Neural cell (in vitro differentiated cells): ENCODE results near the gene AQP3. TPM values are rescaled to one million over a fixed set of nuclear protein-coding genes. Genes with fewer than 3 reads are reported as not detected.

Experiments
- H2AFZ ChIP-seq: fragments of 200-600, 300-800 bp; sonication (generic), shearing (Covaris generic); 2 replicates; pipeline ENCODE4 v1.6.0; 2014; ENCODE audit warnings: low read depth, mild to moderate bottlenecking, antibody characterized with exemption, low read length, moderate library complexity
- H3F3A ChIP-seq: fragments of 200-600 bp; shearing (Covaris generic); 2 replicates; pipeline ENCODE4 v1.6.1; 2016; ENCODE audit warnings: mild to moderate bottlenecking, moderate library complexity, mixed read lengths, antibody characterized with exemption, low read length; ENCODE audit not compliant: insufficient read depth, poor library complexity, severe bottlenecking
- H3K27ac ChIP-seq: fragments of 200-600, 300-800 bp; sonication (generic), shearing (Covaris generic); 2 replicates; pipeline ENCODE4 v1.5.1; 2014; ENCODE audit warnings: mild to moderate bottlenecking, low read length, moderate library complexity
- H3K27me3 ChIP-seq: fragments of 300-800, 200-600 bp; sonication (generic), shearing (Covaris generic); 2 replicates; pipeline ENCODE4 v1.6.0; 2014; ENCODE audit warnings: mild to moderate bottlenecking, low read depth, low read length, moderate library complexity; ENCODE audit not compliant: insufficient read depth
- H3K36me3 ChIP-seq: fragments of 300-800, 200-600 bp; sonication (generic), shearing (Covaris generic); 2 replicates; pipeline ENCODE4 v1.5.1; 2014; ENCODE audit warnings: mild to moderate bottlenecking, antibody characterized with exemption, low read length, moderate library complexity; ENCODE audit not compliant: insufficient read depth
- H3K4me2 ChIP-seq: fragments of 300-800, 200-600 bp; sonication (generic), shearing (Covaris generic); 2 replicates; pipeline ENCODE4 v1.6.0; 2014; ENCODE audit warnings: mild to moderate bottlenecking, low read length
- H3K4me3 ChIP-seq: fragments of 300-800, 200-600 bp; sonication (generic), shearing (Covaris generic); 2 replicates; pipeline ENCODE4 v1.5.1; 2014; ENCODE audit warnings: mild to moderate bottlenecking, low read length, moderate library complexity
- H3K79me2 ChIP-seq: fragments of 200-600 bp; shearing (Covaris generic); replicated peaks from 2 replicates; pipeline ENCODE4 v1.6.0; 2014; ENCODE audit warnings: mild to moderate bottlenecking, low read length, moderate library complexity; ENCODE audit not compliant: insufficient read depth
- H3K9ac ChIP-seq: fragments of 300-800, 200-600 bp; sonication (generic), shearing (Covaris generic); 2 replicates; pipeline ENCODE4 v1.6.1; 2016; ENCODE audit warnings: mild to moderate bottlenecking, low read length, mixed read lengths
- H3K9me2 ChIP-seq: fragments of 200-600 bp; shearing (Covaris generic); 2 replicates; pipeline ENCODE4 v1.6.1; 2016; ENCODE audit warnings: mild to moderate bottlenecking, low read length, mixed read lengths; ENCODE audit not compliant: insufficient read depth
- H3K9me3 ChIP-seq: fragments of 200-600, 300-800 bp; sonication (generic), shearing (Covaris generic); 2 replicates; pipeline ENCODE4 v1.6.1; 2016; ENCODE audit warnings: mild to moderate bottlenecking, mixed run types, low read length, moderate library complexity, mixed read lengths
- H4K20me1 ChIP-seq: fragments of 200-600 bp; shearing (Covaris generic); 2 replicates; pipeline ENCODE4 v1.6.1; 2016; ENCODE audit warnings: mild to moderate bottlenecking, mixed run types; ENCODE audit not compliant: insufficient read depth
- EP300 ChIP-seq: fragments of 450-650 bp; conservative IDR thresholded peaks from 2 replicates; pipeline ENCODE4 v1.6.1; 2014; ENCODE audit warnings: antibody characterized with exemption, mild to moderate bottlenecking, moderate library complexity; ENCODE audit not compliant: poor library complexity, severe bottlenecking
- EZH2 ChIP-seq: fragments of 200-600, 300-800 bp; shearing (Covaris generic), sonication (generic); IDR thresholded peaks from 2 replicates; pipeline ENCODE4 v1.6.1; 2014; ENCODE audit warnings: antibody characterized with exemption, low read length, borderline replicate concordance, mild to moderate bottlenecking; ENCODE audit not compliant: insufficient read depth, poor library complexity, severe bottlenecking
- MXI1 ChIP-seq: fragments of 450-650 bp; conservative IDR thresholded peaks from 2 replicates; pipeline ENCODE4 v1.6.1; 2014; ENCODE audit warnings: antibody characterized with exemption, mild to moderate bottlenecking; ENCODE audit not compliant: poor library complexity, severe bottlenecking
- POLR2AphosphoS5 ChIP-seq: IDR thresholded peaks from 2 replicates; pipeline ENCODE4 v1.6.1; 2012
- RAD21 ChIP-seq: fragments of 450-650 bp; conservative IDR thresholded peaks from 2 replicates; pipeline ENCODE4 v1.6.1; 2014; ENCODE audit warnings: antibody characterized with exemption, mild to moderate bottlenecking, moderate library complexity
- SMC3 ChIP-seq: fragments of 450-650 bp; conservative IDR thresholded peaks from 2 replicates; pipeline ENCODE4 v1.6.1; 2014; ENCODE audit warnings: antibody characterized with exemption, mild to moderate bottlenecking, moderate library complexity; ENCODE audit not compliant: poor library complexity
- TAF1 ChIP-seq: IDR thresholded peaks from 2 replicates; pipeline ENCODE4 v1.6.1; 2012; ENCODE audit warnings: low read depth
- polyA plus RNA-seq: library from polyadenylated mRNA; depleted of rRNA; stranded (reverse); fragments of >200 nt; gene quantifications from 2 replicates; pipeline ENCODE4 v1.2.3, GENCODE V29; 2014
- TF ChIP-seq, protein P1 (sequence below): IDR thresholded peaks from 2 replicates; pipeline ENCODE4 v1.6.1; 2012; ENCODE audit warnings: borderline replicate concordance
- TF ChIP-seq, protein P2 (sequence below): fragments of 450-650 bp; IDR thresholded peaks from 2 replicates; pipeline ENCODE4 v1.5.1; 2014; ENCODE audit warnings: antibody characterized with exemption, mild to moderate bottlenecking, moderate library complexity; ENCODE audit not compliant: poor library complexity, severe bottlenecking

Gene AQP3
- polyA plus RNA-seq, 1 donor from 2014 or later = not detected

DNA sequence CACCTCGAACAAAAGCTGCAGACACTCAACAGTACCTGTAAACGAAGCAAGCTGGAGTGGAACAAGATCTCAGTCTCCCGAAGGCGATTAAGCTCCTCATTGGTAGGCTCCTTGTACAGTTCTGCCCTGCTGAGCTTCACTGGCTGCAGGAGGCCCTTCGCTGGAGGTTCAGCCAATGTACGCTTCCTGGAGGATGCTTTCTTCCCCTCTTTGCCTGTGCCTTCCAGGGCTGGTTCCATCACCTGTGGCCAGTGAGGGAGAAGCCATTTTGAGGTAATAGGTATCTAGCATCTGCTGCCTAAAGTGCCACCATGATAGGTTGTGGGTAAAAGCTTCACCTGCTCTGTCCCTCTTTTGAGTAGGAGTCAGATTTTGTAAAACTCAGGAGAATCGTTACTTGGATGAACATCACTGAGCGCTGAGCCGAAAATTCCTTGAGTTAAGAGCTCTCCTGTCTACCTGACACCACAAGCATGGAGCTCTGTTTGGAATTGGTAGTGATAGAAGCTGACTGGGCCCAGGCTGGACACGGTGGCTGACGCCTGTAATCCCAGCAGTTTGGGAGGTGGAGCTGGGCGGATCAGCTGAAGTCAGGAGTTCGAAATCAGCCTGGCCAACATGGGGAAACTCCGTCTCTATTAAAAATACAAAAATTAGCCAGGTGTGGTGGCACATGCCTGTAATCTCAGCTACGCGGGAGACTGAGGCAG is 24.9 kb upstream of the AQP3 start:
- Histone ChIP-seq H2AFZ (no peak overlapping the region), H3F3A (no peaks in the 10 kb centered on the region), H3K9ac (peak overlapping the region; percentile 12), H3K4me3 (peak overlapping the region; percentile 84), H3K79me2 (peaks cover 10% of the 10 kb centered on the region), H3K27ac (no peak overlapping the region), H3K27me3 (no peaks in the 10 kb centered on the region), H3K9me3 (no peaks in the 10 kb centered on the region), H3K4me2 (no peak overlapping the region), H3K36me3 (no peaks in the 10 kb centered on the region), H4K20me1 (no peaks in the 10 kb centered on the region), H3K9me2 (no peaks in the 10 kb centered on the region)
- TF ChIP-seq RAD21 (no peak), EZH2 (no peak), TAF1 (no peak), POLR2AphosphoS5 (no peak)
- TF ChIP-seq, protein P1, sequence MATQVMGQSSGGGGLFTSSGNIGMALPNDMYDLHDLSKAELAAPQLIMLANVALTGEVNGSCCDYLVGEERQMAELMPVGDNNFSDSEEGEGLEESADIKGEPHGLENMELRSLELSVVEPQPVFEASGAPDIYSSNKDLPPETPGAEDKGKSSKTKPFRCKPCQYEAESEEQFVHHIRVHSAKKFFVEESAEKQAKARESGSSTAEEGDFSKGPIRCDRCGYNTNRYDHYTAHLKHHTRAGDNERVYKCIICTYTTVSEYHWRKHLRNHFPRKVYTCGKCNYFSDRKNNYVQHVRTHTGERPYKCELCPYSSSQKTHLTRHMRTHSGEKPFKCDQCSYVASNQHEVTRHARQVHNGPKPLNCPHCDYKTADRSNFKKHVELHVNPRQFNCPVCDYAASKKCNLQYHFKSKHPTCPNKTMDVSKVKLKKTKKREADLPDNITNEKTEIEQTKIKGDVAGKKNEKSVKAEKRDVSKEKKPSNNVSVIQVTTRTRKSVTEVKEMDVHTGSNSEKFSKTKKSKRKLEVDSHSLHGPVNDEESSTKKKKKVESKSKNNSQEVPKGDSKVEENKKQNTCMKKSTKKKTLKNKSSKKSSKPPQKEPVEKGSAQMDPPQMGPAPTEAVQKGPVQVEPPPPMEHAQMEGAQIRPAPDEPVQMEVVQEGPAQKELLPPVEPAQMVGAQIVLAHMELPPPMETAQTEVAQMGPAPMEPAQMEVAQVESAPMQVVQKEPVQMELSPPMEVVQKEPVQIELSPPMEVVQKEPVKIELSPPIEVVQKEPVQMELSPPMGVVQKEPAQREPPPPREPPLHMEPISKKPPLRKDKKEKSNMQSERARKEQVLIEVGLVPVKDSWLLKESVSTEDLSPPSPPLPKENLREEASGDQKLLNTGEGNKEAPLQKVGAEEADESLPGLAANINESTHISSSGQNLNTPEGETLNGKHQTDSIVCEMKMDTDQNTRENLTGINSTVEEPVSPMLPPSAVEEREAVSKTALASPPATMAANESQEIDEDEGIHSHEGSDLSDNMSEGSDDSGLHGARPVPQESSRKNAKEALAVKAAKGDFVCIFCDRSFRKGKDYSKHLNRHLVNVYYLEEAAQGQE = no peak
- TF ChIP-seq, protein P2, sequence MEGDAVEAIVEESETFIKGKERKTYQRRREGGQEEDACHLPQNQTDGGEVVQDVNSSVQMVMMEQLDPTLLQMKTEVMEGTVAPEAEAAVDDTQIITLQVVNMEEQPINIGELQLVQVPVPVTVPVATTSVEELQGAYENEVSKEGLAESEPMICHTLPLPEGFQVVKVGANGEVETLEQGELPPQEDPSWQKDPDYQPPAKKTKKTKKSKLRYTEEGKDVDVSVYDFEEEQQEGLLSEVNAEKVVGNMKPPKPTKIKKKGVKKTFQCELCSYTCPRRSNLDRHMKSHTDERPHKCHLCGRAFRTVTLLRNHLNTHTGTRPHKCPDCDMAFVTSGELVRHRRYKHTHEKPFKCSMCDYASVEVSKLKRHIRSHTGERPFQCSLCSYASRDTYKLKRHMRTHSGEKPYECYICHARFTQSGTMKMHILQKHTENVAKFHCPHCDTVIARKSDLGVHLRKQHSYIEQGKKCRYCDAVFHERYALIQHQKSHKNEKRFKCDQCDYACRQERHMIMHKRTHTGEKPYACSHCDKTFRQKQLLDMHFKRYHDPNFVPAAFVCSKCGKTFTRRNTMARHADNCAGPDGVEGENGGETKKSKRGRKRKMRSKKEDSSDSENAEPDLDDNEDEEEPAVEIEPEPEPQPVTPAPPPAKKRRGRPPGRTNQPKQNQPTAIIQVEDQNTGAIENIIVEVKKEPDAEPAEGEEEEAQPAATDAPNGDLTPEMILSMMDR = no peak

DNA sequence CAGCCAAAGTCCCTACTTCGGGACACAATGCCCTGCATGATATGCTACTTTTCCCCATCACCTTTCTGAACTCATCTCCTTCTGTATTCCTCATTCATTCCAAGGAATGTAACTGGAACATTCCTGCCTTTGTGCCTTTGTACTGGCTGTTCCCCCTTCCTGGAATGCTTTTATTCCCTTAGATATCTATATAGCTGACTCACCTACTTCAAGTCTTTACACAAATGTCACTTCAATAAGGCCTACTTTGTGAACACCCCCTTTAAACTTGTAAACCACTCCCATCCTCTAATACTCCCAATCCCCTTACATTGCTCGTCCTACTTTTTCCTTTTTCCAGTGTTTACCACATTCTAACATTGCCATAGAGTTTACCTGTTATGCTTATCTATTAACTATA is 24.0 kb upstream of the AQP3 start:
- Histone ChIP-seq H3K4me2 (no peak overlapping the region), H3K9ac (no peak overlapping the region), H3K79me2 (peaks cover 10% of the 10 kb centered on the region), H2AFZ (no peak overlapping the region), H3K27ac (no peak overlapping the region), H3K4me3 (no peak overlapping the region), H3F3A (no peaks in the 10 kb centered on the region), H3K9me2 (no peaks in the 10 kb centered on the region), H3K27me3 (no peaks in the 10 kb centered on the region), H4K20me1 (no peaks in the 10 kb centered on the region), H3K36me3 (no peaks in the 10 kb centered on the region), H3K9me3 (no peaks in the 10 kb centered on the region)
- TF ChIP-seq MXI1 (no peak), TAF1 (no peak), EP300 (no peak), POLR2AphosphoS5 (no peak), SMC3 (no peak), RAD21 (no peak), EZH2 (no peak)
- TF ChIP-seq, protein P2 = no peak
- TF ChIP-seq, protein P1 = no peak
